ENCODE measurements around the gene NDUFB3. TPM values are rescaled to one million over a fixed set of nuclear protein-coding genes. Genes with fewer than 3 reads are reported as not detected.
"Not testable (repeated sequence)": the region's sequence is repeated elsewhere in the genome, so short reads cannot be mapped to it uniquely, and the experiment has no call there.

The NDUFB3 gene
- total RNA-seq, 1 donor from 2014 or later = 69.1 TPM

DNA sequence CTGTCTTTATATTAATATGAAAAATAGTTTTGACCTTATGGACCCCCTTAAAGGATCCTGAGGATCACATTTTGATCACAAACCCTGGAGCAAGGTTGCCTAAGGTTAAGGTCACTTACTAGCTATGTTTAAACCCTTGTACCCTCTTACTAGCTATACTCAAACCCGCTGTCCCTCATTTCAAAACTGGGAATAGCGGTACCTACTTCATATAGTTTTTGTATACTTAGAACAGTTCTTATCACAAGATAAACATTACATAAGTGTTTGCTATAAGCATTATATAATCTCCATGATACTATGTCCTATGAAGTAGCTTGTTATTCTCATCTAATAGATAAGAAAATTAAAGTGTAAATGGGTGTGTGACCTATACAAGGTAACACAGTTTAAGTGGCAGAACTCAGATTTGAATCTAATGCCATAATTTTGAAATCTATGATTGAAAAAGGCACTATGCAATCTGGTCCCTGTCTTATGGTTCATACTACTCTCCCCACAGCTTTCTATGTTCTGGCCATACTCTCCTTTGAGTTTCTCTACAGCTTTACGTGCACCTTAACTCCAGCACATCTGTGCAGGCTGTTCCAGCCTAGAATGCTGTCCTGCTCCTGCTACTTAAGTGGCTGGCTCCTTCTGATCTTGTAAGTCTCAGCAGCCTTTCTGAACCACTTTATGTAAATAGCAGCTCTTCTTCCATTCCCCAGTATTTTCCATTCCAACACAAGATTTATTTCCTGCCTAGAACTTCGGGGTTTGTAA is 30.8 kb upstream of the NDUFB3 start:
- Mint-ChIP-seq H3K27ac (ENCODE audit: unreplicated experiment) (no peak overlapping the region), H3K4me3 (ENCODE audit: unreplicated experiment) (no peak overlapping the region), H3K4me1 (ENCODE audit: unreplicated experiment) (no peaks in the 10 kb centered on the region), H3K9me3 (ENCODE audit: unreplicated experiment) (no peaks in the 10 kb centered on the region), H3K36me3 (ENCODE audit: unreplicated experiment) (peaks cover 4% of the 10 kb centered on the region), H3K27me3 (ENCODE audit: unreplicated experiment) (no peaks in the 10 kb centered on the region)
- no peak for DNase-seq (ENCODE audit: extremely low spot score, unreplicated experiment)
- TF ChIP-seq, protein P1, sequence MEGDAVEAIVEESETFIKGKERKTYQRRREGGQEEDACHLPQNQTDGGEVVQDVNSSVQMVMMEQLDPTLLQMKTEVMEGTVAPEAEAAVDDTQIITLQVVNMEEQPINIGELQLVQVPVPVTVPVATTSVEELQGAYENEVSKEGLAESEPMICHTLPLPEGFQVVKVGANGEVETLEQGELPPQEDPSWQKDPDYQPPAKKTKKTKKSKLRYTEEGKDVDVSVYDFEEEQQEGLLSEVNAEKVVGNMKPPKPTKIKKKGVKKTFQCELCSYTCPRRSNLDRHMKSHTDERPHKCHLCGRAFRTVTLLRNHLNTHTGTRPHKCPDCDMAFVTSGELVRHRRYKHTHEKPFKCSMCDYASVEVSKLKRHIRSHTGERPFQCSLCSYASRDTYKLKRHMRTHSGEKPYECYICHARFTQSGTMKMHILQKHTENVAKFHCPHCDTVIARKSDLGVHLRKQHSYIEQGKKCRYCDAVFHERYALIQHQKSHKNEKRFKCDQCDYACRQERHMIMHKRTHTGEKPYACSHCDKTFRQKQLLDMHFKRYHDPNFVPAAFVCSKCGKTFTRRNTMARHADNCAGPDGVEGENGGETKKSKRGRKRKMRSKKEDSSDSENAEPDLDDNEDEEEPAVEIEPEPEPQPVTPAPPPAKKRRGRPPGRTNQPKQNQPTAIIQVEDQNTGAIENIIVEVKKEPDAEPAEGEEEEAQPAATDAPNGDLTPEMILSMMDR (IDR thresholded peaks at IDR 0.05) = no peak

DNA sequence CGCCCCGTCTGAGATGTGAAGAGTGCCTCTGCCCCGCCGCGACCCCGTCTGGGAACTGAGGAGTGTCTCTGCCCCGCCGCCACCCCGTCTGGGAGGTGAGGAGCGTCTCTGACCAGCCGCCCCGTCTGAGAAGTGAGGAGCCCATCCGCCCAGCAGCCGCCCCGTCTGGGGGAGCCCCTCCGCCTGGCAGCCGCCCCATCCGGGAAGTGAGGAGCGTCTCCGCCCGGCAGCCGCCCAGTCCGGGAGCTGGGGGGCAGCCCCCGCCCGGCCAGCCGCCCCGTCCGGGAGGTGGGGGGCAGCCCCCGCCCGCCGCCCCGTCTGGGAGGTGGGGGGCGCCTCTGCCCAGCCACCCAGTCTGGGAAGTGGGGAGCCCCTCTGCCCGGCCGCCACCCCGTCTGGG is 29.4 kb upstream of the NDUFB3 start:
- not testable (repeated sequence) for H3K27ac Mint-ChIP-seq (ENCODE audit: unreplicated experiment); H3K9me3 Mint-ChIP-seq (ENCODE audit: unreplicated experiment); H3K4me1 Mint-ChIP-seq (ENCODE audit: unreplicated experiment); H3K4me3 Mint-ChIP-seq (ENCODE audit: unreplicated experiment); H3K27me3 Mint-ChIP-seq (ENCODE audit: unreplicated experiment); H3K36me3 Mint-ChIP-seq (ENCODE audit: unreplicated experiment); DNase-seq (ENCODE audit: extremely low spot score, unreplicated experiment)

DNA sequence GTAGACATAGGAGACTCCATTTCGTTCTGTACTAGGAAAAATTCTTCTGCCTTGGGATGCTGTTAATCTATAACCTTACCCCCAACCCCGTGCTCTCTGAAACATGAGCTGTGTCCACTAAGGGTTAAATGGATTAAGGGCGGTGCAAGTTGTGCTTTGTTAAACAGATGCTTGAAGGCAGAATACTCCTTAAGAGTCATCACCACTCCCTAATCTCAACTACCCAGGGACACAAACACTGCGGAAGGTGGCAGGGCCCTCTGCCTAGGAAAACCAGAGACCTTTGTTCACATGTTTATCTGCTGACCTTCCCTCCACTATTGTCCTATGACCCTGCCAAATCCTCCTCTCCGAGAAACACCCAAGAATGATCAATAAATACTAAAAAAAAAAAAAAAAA is 28.8 kb upstream of the NDUFB3 start:
- not testable (repeated sequence) for H3K27ac Mint-ChIP-seq (ENCODE audit: unreplicated experiment); H3K4me1 Mint-ChIP-seq (ENCODE audit: unreplicated experiment); H3K27me3 Mint-ChIP-seq (ENCODE audit: unreplicated experiment); H3K36me3 Mint-ChIP-seq (ENCODE audit: unreplicated experiment); H3K4me3 Mint-ChIP-seq (ENCODE audit: unreplicated experiment); DNase-seq (ENCODE audit: extremely low spot score, unreplicated experiment)
- peaks cover 11% of the 10 kb centered on the region for H3K9me3 Mint-ChIP-seq (ENCODE audit: unreplicated experiment)

DNA sequence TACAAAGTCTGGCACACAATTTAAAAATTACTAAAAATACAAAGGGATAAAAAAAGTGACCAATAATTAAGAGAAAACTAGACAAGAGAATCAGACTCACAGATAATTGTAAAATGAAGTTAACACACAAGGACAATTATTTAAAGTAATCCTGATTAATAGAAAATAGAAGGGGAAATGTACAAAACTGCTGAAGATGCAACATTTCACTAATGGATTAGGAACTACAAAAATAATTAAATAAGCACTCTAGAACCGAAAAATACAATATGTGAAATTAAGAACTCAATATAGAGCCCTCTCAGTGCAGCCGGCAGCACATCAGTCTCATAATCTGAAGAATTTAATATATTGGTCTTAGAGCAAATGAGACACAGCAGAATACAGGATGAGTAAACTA is 24.9 kb upstream of the NDUFB3 start:
- no peaks in the 10 kb centered on the region for H3K4me1 Mint-ChIP-seq (ENCODE audit: unreplicated experiment)
- peaks cover 11% of the 10 kb centered on the region for H3K9me3 Mint-ChIP-seq (ENCODE audit: unreplicated experiment)
- TF ChIP-seq, protein P1 (IDR thresholded peaks at IDR 0.05) = no peak
- no peaks in the 10 kb centered on the region for H3K27me3 Mint-ChIP-seq (ENCODE audit: unreplicated experiment)
- H3K27ac Mint-ChIP-seq (ENCODE audit: unreplicated experiment) = no peak overlapping the region
- H3K36me3 Mint-ChIP-seq (ENCODE audit: unreplicated experiment) = peaks cover 8% of the 10 kb centered on the region
- no peak overlapping the region for H3K4me3 Mint-ChIP-seq (ENCODE audit: unreplicated experiment)
- no peak for DNase-seq (ENCODE audit: extremely low spot score, unreplicated experiment)

DNA sequence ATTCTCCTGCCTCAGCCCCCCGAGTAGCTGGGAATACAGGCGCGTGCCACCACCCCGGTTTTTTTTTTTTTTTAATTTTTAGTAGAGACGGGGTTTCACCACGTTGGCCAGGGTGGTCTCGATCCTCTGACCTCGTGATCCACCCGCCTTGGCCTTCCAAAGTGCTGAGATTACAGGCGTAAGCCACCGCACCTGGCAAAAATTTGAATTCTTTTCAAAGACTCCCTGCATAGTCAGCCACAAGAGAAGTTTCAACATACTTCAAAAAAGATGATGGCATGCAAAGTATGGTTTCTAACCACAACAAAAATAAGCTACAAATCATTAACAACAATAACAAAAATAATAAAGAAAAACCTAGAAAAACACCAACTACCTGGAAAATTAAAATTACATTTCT is 22.3 kb upstream of the NDUFB3 start:
- H3K4me1 Mint-ChIP-seq (ENCODE audit: unreplicated experiment) = no peaks in the 10 kb centered on the region
- no peak overlapping the region for H3K4me3 Mint-ChIP-seq (ENCODE audit: unreplicated experiment)
- TF ChIP-seq, protein P1 (IDR thresholded peaks at IDR 0.05) = no peak
- peaks cover 14% of the 10 kb centered on the region for H3K36me3 Mint-ChIP-seq (ENCODE audit: unreplicated experiment)
- peaks cover 11% of the 10 kb centered on the region for H3K9me3 Mint-ChIP-seq (ENCODE audit: unreplicated experiment)
- no peak for DNase-seq (ENCODE audit: extremely low spot score, unreplicated experiment)
- H3K27ac Mint-ChIP-seq (ENCODE audit: unreplicated experiment) = no peak overlapping the region
- no peaks in the 10 kb centered on the region for H3K27me3 Mint-ChIP-seq (ENCODE audit: unreplicated experiment)

DNA sequence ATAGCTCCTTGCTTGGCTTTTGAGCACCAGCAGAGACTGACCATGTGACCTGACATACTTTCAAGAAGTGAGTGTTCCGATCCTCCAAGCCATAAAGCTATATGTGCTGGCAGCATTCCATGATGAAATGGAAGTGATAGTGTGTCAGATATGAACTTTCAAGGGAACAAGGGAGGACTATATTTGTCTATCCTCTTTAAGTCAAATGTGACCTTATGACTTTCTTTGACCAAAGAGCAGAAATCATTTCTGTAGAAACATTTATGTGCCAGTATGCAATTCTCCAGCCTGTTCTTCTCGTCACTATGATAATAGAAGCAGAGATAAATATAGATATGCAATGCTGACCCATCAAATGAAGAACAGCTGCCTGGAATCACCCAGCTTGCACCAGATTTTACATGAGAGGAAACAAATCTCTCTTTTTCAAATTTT is 14.7 kb upstream of the NDUFB3 start:
- no peak for DNase-seq (ENCODE audit: extremely low spot score, unreplicated experiment)
- TF ChIP-seq, protein P1 (IDR thresholded peaks at IDR 0.05) = no peak
- Mint-ChIP-seq H3K4me1 (ENCODE audit: unreplicated experiment) (peaks cover 17% of the 10 kb centered on the region), H3K4me3 (ENCODE audit: unreplicated experiment) (no peak overlapping the region), H3K27ac (ENCODE audit: unreplicated experiment) (peak overlapping the region; percentile 35), H3K36me3 (ENCODE audit: unreplicated experiment) (peaks cover 10% of the 10 kb centered on the region), H3K9me3 (ENCODE audit: unreplicated experiment) (no peaks in the 10 kb centered on the region), H3K27me3 (ENCODE audit: unreplicated experiment) (no peaks in the 10 kb centered on the region)
